K562 (cell line): ENCODE measurements around the gene AMDHD2. TPM values are rescaled to one million over a fixed set of nuclear protein-coding genes. Genes with fewer than 3 reads are reported as not detected.

Experiments used
- BHLHE40 ChIP-seq: IDR thresholded peaks from 2 replicates; pipeline ENCODE4 v1.6.1; 2011; ENCODE audit warnings: low read length, improper control_type of control experiment
- CC2D1A ChIP-seq: fragments of 450-650 bp; IDR thresholded peaks from 2 replicates; pipeline ENCODE4 v1.6.1; 2017; ENCODE audit warnings: mild to moderate bottlenecking
- CREB1 ChIP-seq, 2 experiments: sonication (generic) in 1 of 2; formaldehyde crosslinking in 1 of 2; IDR thresholded peaks; 2 replicates each; pipeline versions ENCODE4 v1.6.1 to v1.8.0; 2012 to 2022; ENCODE audit warnings: inconsistent platforms in 1 of 2, mild to moderate bottlenecking in 1 of 2, missing genetic modification reagents in 1 of 2, moderate library complexity in 1 of 2
- E2F4 ChIP-seq: sonication (generic); formaldehyde crosslinking; IDR thresholded peaks from 2 replicates; pipeline ENCODE4 v1.8.0; 2022; ENCODE audit warnings: mild to moderate bottlenecking, low read depth, missing genetic modification reagents
- EP300 ChIP-seq: IDR thresholded peaks from 2 replicates; pipeline ENCODE4 v1.6.1; 2012; ENCODE audit warnings: low read length, improper control_type of control experiment
- KDM4B ChIP-seq, 2 experiments: fragments of 450-650 bp in 1 of 2; sonication (generic) in 1 of 2; IDR thresholded peaks; 2 replicates each; pipeline ENCODE4 v1.6.1; 2016 to 2017; ENCODE audit warnings: borderline replicate concordance in 2 of 2, antibody characterized with exemption in 1 of 2, low read depth in 1 of 2, mild to moderate bottlenecking in 1 of 2
- KLF16 ChIP-seq: IDR thresholded peaks from 2 replicates; pipeline ENCODE4 v1.6.1; 2016; ENCODE audit warnings: antibody characterized with exemption
- MECOM ChIP-seq: fragments of 250-450 bp; sonication (Bioruptor Pico); IDR thresholded peaks from 2 replicates; pipeline ENCODE4 v1.8.0; 2022; ENCODE audit warnings: inconsistent platforms
- NCOA2 ChIP-seq, 2 experiments: fragments of 450-650 bp; IDR thresholded peaks; 2 replicates each; pipeline ENCODE4 v1.6.1; 2018; ENCODE audit warnings: mild to moderate bottlenecking in 2 of 2, moderate library complexity in 1 of 2; ENCODE audit not compliant: partially characterized antibody in 2 of 2
- NR4A1 ChIP-seq, 2 experiments: fragments of 250-450 bp in 1 of 2; fragments of 450-650 bp in 1 of 2; sonication (Bioruptor Pico) in 1 of 2; IDR thresholded peaks; 2 replicates each; pipeline versions ENCODE4 v1.4.0 to v1.6.1; 2016 to 2020; ENCODE audit warnings: mild to moderate bottlenecking in 2 of 2, missing compliant biosample characterization in 1 of 2, missing genetic modification characterization in 1 of 2, moderate library complexity in 1 of 2
- POLR2G ChIP-seq: fragments of 200-400 bp; formaldehyde crosslinking; IDR thresholded peaks from 2 replicates; pipeline ENCODE4 v1.6.1; 2017; ENCODE audit warnings: low read depth, mild to moderate bottlenecking, antibody characterized with exemption, low read length, moderate library complexity
- RBBP5 ChIP-seq: fragments of 200-600 bp; sonication (generic); IDR thresholded peaks from 2 replicates; pipeline ENCODE4 v1.6.1; 2012; ENCODE audit warnings: borderline replicate concordance, mild to moderate bottlenecking, low read length, control low read depth, inconsistent platforms; ENCODE audit not compliant: insufficient read depth, poor library complexity, severe bottlenecking
- SAFB2 ChIP-seq: fragments of 200-400 bp; formaldehyde crosslinking; IDR thresholded peaks from 2 replicates; pipeline ENCODE4 v1.6.1; 2018; ENCODE audit warnings: borderline replicate concordance, low read length, low read depth, moderate library complexity; ENCODE audit not compliant: severe bottlenecking
- SMARCB1 ChIP-seq: IDR thresholded peaks from 2 replicates; pipeline ENCODE4 v1.6.1; 2011; ENCODE audit warnings: improper control_type of control experiment, low read depth; ENCODE audit not compliant: insufficient read length
- SP1 ChIP-seq: sonication (generic); formaldehyde crosslinking; IDR thresholded peaks from 2 replicates; pipeline ENCODE4 v1.8.1; 2022; ENCODE audit warnings: mild to moderate bottlenecking, missing genetic modification reagents
- TGIF2 ChIP-seq: sonication (generic); formaldehyde crosslinking; IDR thresholded peaks from 2 replicates; pipeline ENCODE4 v1.8.1; 2022; ENCODE audit warnings: mild to moderate bottlenecking, missing genetic modification reagents, moderate library complexity
- ZBTB11 ChIP-seq, 3 experiments: fragments of 200-800 bp in 1 of 3; fragments of 250-450 bp in 1 of 3; fragments of 450-650 bp in 1 of 3; sonication (Bioruptor Pico) in 1 of 3; sonication (Bioruptor generic) in 1 of 3; formaldehyde crosslinking in 1 of 3; IDR thresholded peaks; 2 replicates each; pipeline versions ENCODE4 v1.6.1 to v1.8.0; 2016 to 2022; ENCODE audit warnings: mild to moderate bottlenecking in 2 of 3, missing genetic modification characterization in 2 of 3, missing compliant biosample characterization in 1 of 3, moderate library complexity in 1 of 3
- ZC3H11A ChIP-seq: IDR thresholded peaks from 2 replicates; pipeline ENCODE4 v1.6.1; 2012; ENCODE audit warnings: low read depth, low read length, improper control_type of control experiment
- ZNF197 ChIP-seq: fragments of 200-800 bp; sonication (Bioruptor generic); IDR thresholded peaks from 2 replicates; pipeline ENCODE4 v1.6.1; 2016; ENCODE audit warnings: low read depth, missing genetic modification characterization, missing compliant biosample characterization
- polyA plus RNA-seq, 8 experiments: library from polyadenylated mRNA; depleted of rRNA in 4 of 8; stranded (reverse) in 5 of 8; unstranded in 3 of 8; fragments of >200 nt; fragmentation: Nextera tagmentation in 2 of 8; fragmentation: Illumina TruSeq in 1 of 8; extraction: Ambion mirVana in 2 of 8; extraction: Trizol in 1 of 8; gene quantifications; 2 replicates each; pipeline versions ENCODE4 v1.2.1 to v1.2.3, GENCODE V29; 2011 to 2014; ENCODE audit warnings: inconsistent platforms in 1 of 8, missing spikeins in 1 of 8
- total RNA-seq, 7 experiments: library from RNA; depleted of rRNA in 6 of 7; stranded (reverse); fragments of >200 nt in 6 of 7; fragmentation: Illumina TruSeq in 2 of 7; extraction: Trizol in 2 of 7; gene quantifications; 2 replicates each; pipeline versions ENCODE4 v1.2.1 to v1.2.3, GENCODE V29; 2011 to 2021; ENCODE audit warnings: low replicate concordance in 1 of 7
- TF ChIP-seq, protein P1 (sequence below): IDR thresholded peaks from 2 replicates; pipeline ENCODE4 v1.6.1; 2016; ENCODE audit warnings: missing genetic modification characterization, missing compliant biosample characterization

Gene AMDHD2
- total and polyA plus RNA-seq, 9 of the 15 experiments (the other 6 are each of a cell fraction or from before 2014, with no cell fraction given), result 0.38 to 56.9 (median 18.3) TPM; not detected in 1

- TF ChIP-seq TGIF2 (CRISPR knock-in tag) (no peak), POLR2G (0 out of 2 replicates have a peak, but pooled peaks have one; percentile 29), BHLHE40 (no peak; the same call in 1 of the 2 replicates), ZC3H11A (no peak), CC2D1A (no peak), SMARCB1 (no peak), MECOM (CRISPR knock-in tag) (no peak), EP300 (no peak), RBBP5 (peak; percentile 38), CREB1 (IDR thresholded peaks at IDR 0.05) (peak; percentile 87), CREB1 (CRISPR knock-in tag; IDR thresholded peaks at IDR 0.05) (peak; percentile 92), ZNF197 (CRISPR knock-in tag) (no peak), E2F4 (CRISPR knock-in tag) (no peak), SP1 (CRISPR knock-in tag) (peak; percentile 68), NCOA2 (IDR thresholded peaks at IDR 0.05; ENCODE audit: partially characterized antibody in 2 of 2) (no peak), SAFB2 (no peak), KLF16 (no peak), ZBTB11 (CRISPR knock-in tag; IDR thresholded peaks at IDR 0.05) (no peak), NR4A1 (CRISPR knock-in tag; IDR thresholded peaks at IDR 0.05) (no peak), NR4A1 (tag; IDR thresholded peaks at IDR 0.05) (no peak), KDM4B (IDR thresholded peaks at IDR 0.05; ENCODE audit: borderline replicate concordance in 2 of 2, low read depth in 1 of 2) (no peak)
- TF ChIP-seq, protein P1, sequence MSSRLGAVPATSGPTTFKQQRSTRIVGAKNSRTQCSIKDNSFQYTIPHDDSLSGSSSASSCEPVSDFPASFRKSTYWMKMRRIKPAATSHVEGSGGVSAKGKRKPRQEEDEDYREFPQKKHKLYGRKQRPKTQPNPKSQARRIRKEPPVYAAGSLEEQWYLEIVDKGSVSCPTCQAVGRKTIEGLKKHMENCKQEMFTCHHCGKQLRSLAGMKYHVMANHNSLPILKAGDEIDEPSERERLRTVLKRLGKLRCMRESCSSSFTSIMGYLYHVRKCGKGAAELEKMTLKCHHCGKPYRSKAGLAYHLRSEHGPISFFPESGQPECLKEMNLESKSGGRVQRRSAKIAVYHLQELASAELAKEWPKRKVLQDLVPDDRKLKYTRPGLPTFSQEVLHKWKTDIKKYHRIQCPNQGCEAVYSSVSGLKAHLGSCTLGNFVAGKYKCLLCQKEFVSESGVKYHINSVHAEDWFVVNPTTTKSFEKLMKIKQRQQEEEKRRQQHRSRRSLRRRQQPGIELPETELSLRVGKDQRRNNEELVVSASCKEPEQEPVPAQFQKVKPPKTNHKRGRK (tag), result no peak
Observed at GRCh38 chr16:2511128-2511800, 8.9 kb upstream of the AMDHD2 start (continued).
